ENCODE results near the gene CLDN7.

The CLDN7 gene

GRCh38 chr17:7236808-7237207, 25.5 kb downstream of the CLDN7 start:
- no peak for DNase-seq (ENCODE audit: low spot score)

- DNase-seq (ENCODE audit: low spot score) = no peak
These were observed 26.3 kb downstream of the CLDN7 start for GRCh38 chr17:7235693-7236665.

GRCh38 chr17:7234083-7234951, 28.0 kb downstream of the CLDN7 start, which contains the start of gene DVL2:
Gene DVL2, minus strand, starts transcription at chr17:7234517. Its CDS starts 255 bp downstream, at chr17:7234262.
- peak; percentile 96 for DNase-seq (ENCODE audit: low spot score)

- DNase-seq (ENCODE audit: low spot score) = no peak
These were observed 28.6 kb downstream of the CLDN7 start for GRCh38 chr17:7233701-7234082.

- DNase-seq (ENCODE audit: low spot score) = no peak
These were observed 30.2 kb downstream of the CLDN7 start for GRCh38 chr17:7232114-7232513.

- no peak for DNase-seq (ENCODE audit: low spot score)
These were observed 32.8 kb downstream of the CLDN7 start for GRCh38 chr17:7229504-7229903.

- no peak for DNase-seq (ENCODE audit: low spot score)
These were observed 33.4 kb downstream of the CLDN7 start for GRCh38 chr17:7228920-7229319.

GRCh38 chr17:7226721-7227710, 35.3 kb downstream of the CLDN7 start:
- DNase-seq (ENCODE audit: low spot score) = no peak

- no peak for DNase-seq (ENCODE audit: low spot score)
These were observed 36.5 kb downstream of the CLDN7 start for GRCh38 chr17:7225711-7226331.

GRCh38 chr17:7224661-7225111, 37.6 kb downstream of the CLDN7 start:
- DNase-seq (ENCODE audit: low spot score) = no peak

- no peak for DNase-seq (ENCODE audit: low spot score)
These were observed 38.2 kb downstream of the CLDN7 start for GRCh38 chr17:7224110-7224509.

- DNase-seq (ENCODE audit: low spot score) = no peak
These were observed 38.9 kb downstream of the CLDN7 start for GRCh38 chr17:7223375-7223774.

GRCh38 chr17:7222972-7223292, 39.3 kb downstream of the CLDN7 start:
- DNase-seq (ENCODE audit: low spot score) = no peak

- no peak for DNase-seq (ENCODE audit: low spot score)
These were observed 39.9 kb downstream of the CLDN7 start for GRCh38 chr17:7222093-7222971.

GRCh38 chr17:7221278-7222092, 40.8 kb downstream of the CLDN7 start:
- no peak for DNase-seq (ENCODE audit: low spot score)

- no peak for DNase-seq (ENCODE audit: low spot score)
These were observed 41.5 kb downstream of the CLDN7 start for GRCh38 chr17:7220593-7221277.

GRCh38 chr17:7219812-7220592, 42.3 kb downstream of the CLDN7 start, which contains the start of the genes ACADVL and DLG4:
Gene ACADVL, plus strand, starts transcription at chr17:7219938. Its CDS starts 47 bp downstream, at chr17:7219985.
Gene DLG4, minus strand, starts transcription at chr17:7219836.
- peak; percentile 94 for DNase-seq (ENCODE audit: low spot score)
